NCI-H510A (cell line): ENCODE measurements around the gene SCART1.
"Not testable (repeated sequence)": the region's sequence is repeated elsewhere in the genome, so short reads cannot be mapped to it uniquely, and the experiment has no call there.

Experiments
- DNase-seq: peaks from one replicate; lab custom pipeline; 2025; lab: John Stamatoyannopoulos, UW

SCART1 gene

GRCh38 chr10:133453516-133454203 lies at the start of gene SCART1:
TSS of gene SCART1 (plus strand) at chr10:133453945. CDS start at chr10:133453998, 53 bp downstream.
- no peak for DNase-seq

- DNase-seq = no peak
Observed at GRCh38 chr10:133405272-133405671, 48.5 kb upstream of the SCART1 start.

GRCh38 chr10:133405844-133406527 lies 47.8 kb upstream of the SCART1 start:
- no peak for DNase-seq

- DNase-seq = no peak
Observed at GRCh38 chr10:133411523-133412380, 42.0 kb upstream of the SCART1 start.

- DNase-seq = no peak
Observed at GRCh38 chr10:133412381-133412711, 41.4 kb upstream of the SCART1 start.

- DNase-seq = not testable (repeated sequence)
Observed at GRCh38 chr10:133414401-133414800, 39.3 kb upstream of the SCART1 start.

- DNase-seq = no peak
Observed at GRCh38 chr10:133415752-133416151, 38.0 kb upstream of the SCART1 start.

GRCh38 chr10:133418289-133418993 lies 35.3 kb upstream of the SCART1 start:
- DNase-seq = no peak

- DNase-seq = no peak
Observed at GRCh38 chr10:133419211-133419950, 34.4 kb upstream of the SCART1 start.

GRCh38 chr10:133420028-133420427 lies 33.7 kb upstream of the SCART1 start:
- no peak for DNase-seq

GRCh38 chr10:133420579-133420978 lies 33.2 kb upstream of the SCART1 start:
- no peak for DNase-seq

GRCh38 chr10:133421336-133422222 lies 32.2 kb upstream of the SCART1 start:
- no peak for DNase-seq

GRCh38 chr10:133422223-133422806 lies 31.4 kb upstream of the SCART1 start:
- no peak for DNase-seq

- no peak for DNase-seq
Observed at GRCh38 chr10:133422807-133423771, 30.7 kb upstream of the SCART1 start.

- DNase-seq = not testable (repeated sequence)
Observed at GRCh38 chr10:133424102-133424501, 29.6 kb upstream of the SCART1 start.

GRCh38 chr10:133424601-133425000 lies 29.1 kb upstream of the SCART1 start, which contains the start of gene SPRN:
TSS of gene SPRN (minus strand) at chr10:133424625. CDS start at chr10:133423681, 944 bp downstream.
- not testable (repeated sequence) for DNase-seq

- DNase-seq = not testable (repeated sequence)
Observed at GRCh38 chr10:133429571-133429970, 24.2 kb upstream of the SCART1 start.

GRCh38 chr10:133431888-133432613 lies 21.7 kb upstream of the SCART1 start:
- DNase-seq = not testable (repeated sequence)
